GM10266 (cell line): ENCODE data around the gene SYNJ1.
"Not testable (repeated sequence)": the region's sequence is repeated elsewhere in the genome, so short reads cannot be mapped to it uniquely, and the experiment has no call there.

Experiments
- DNase-seq: peaks from one replicate; pipeline ENCODE4 v3.0.0; 2012; ENCODE audit errors: extremely low spot score
- TF ChIP-seq, protein P1 (sequence below): IDR thresholded peaks from 2 replicates; pipeline ENCODE4 v1.5.1; 2012; ENCODE audit warnings: mild to moderate bottlenecking, low read depth; ENCODE audit not compliant: control insufficient read depth, insufficient read depth; ENCODE audit errors: missing control alignments

The SYNJ1 gene

DNA sequence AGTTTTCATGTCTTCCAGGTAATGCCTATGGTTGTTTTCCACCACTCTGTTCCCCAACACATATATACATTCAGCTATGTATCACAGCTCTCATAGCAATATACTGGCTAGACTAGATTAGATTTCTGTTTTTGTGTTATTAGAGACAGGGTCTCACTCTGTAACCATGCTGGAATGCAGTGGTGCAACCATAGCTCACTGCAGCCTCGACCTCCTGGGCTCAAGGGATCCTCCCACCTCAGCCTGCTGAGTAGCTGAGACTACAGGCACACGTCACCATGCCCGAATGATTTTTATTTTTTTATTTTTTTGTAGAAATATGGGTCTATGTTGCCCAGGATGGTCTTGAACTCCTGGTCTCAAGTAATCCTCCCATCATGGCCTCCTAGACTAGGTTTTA, 37.7 kb downstream of the SYNJ1 start:
- no peak for DNase-seq
- TF ChIP-seq, protein P1, sequence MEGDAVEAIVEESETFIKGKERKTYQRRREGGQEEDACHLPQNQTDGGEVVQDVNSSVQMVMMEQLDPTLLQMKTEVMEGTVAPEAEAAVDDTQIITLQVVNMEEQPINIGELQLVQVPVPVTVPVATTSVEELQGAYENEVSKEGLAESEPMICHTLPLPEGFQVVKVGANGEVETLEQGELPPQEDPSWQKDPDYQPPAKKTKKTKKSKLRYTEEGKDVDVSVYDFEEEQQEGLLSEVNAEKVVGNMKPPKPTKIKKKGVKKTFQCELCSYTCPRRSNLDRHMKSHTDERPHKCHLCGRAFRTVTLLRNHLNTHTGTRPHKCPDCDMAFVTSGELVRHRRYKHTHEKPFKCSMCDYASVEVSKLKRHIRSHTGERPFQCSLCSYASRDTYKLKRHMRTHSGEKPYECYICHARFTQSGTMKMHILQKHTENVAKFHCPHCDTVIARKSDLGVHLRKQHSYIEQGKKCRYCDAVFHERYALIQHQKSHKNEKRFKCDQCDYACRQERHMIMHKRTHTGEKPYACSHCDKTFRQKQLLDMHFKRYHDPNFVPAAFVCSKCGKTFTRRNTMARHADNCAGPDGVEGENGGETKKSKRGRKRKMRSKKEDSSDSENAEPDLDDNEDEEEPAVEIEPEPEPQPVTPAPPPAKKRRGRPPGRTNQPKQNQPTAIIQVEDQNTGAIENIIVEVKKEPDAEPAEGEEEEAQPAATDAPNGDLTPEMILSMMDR = no peak

DNA sequence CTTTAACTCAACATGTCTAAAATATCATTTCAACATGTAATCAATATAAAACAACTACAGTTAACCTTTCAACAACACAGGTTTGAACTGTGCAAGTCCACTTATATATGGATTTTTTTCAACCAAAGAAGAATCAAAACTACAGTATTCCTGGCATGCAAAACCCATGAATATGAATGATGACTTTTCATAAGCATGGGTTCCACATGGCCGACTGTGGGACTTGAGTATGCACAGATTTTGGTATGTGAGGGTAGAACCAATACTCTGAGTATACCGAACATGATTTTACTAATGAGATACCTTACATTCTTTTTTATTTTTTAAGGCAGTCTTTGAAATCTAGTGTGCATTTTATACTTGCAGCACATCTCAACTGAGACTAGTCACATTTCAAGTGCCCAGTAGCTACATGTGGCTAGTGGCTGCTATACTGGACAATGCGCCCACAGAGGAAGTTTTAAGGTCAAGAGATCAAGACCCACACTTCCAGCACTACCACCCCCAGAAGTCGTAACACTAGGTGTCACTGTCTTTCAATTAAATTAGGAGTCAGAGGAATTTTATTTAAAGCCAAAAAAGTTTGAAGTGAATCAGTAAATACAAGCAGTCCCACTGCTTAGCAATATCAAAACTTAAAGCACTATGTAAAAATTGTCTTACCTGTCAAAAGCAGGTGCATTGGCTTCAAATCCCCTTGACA, 40.0 kb downstream of the SYNJ1 start:
- DNase-seq = no peak
- TF ChIP-seq, protein P1 = peak; percentile 33

DNA sequence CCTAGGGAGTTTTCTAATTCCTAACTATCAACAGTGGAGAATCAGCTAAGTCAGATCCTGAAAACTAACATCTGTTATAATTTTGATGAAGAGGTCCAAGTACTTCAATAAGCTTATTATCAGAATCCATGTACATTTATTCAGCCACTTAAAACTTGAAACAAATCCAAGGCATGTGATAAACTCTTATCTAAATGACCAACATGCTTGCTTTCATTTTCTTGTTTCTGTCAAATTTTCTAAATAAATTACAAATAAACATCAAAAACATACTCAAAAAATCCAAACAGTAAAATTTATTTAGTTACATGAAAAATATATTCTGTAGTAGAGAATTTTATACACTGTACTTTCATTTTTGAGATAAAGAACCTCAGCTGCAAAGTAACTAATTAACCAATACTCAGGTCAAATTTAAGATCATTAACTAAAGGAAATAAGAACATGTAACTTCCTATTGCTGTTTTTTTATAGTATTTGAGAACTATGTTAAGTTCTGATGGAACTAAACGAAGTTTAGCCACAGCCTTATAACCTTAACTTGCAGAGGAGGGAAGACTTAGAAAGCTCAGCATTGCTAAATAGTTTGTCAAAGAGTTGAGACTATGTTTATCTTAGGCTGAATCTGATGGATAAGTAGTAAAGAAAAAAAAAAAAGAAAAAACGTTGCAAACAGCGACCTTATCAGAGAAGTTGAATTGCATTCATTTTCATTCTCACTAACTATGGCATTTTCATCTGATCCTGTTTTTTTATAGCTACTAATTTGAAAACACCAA, 44.9 kb downstream of the SYNJ1 start:
- TF ChIP-seq, protein P1 = no peak

DNA sequence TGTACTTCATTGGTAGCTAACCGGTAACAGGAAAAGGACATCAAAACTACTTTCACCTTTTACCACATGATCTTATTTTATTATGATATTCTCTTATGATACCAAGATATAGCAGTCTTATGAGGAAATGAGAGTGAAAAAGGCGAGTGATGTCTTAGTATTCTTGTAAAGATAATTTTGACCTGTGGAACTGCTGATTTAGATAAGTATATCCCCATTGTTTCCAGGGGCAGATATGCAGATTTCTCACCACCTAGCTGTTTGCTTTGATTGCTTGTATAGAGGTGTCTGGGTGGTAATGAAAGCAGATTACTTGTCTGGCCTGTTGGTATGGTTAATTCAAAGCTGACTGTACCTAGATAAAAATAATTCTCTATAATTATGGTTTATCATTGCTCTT, 53.1 kb downstream of the SYNJ1 start:
- TF ChIP-seq, protein P1 = no peak
- no peak for DNase-seq

More for the DNA sequence above, 44.9 kb downstream of the SYNJ1 start:
- no peak for DNase-seq

DNA sequence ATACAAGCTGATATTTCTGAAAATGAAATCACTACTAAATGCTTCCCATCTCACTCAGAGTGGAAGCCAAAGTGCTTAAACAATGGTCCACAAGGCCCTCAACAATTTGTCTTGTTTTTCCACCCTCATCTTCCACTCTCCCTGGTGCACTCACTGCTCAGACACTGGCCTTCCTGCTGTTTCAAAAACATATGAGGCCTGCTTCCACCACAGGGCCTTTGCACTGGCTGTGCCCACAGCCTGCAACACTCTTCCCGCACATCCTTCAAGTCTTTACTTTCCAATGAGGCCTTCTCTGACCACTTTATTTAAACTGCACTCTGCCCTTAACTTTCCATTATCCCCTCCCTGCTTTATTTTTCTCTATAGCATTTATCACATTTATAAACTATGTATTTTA, 53.8 kb downstream of the SYNJ1 start:
- TF ChIP-seq, protein P1 = no peak
- DNase-seq = no peak

DNA sequence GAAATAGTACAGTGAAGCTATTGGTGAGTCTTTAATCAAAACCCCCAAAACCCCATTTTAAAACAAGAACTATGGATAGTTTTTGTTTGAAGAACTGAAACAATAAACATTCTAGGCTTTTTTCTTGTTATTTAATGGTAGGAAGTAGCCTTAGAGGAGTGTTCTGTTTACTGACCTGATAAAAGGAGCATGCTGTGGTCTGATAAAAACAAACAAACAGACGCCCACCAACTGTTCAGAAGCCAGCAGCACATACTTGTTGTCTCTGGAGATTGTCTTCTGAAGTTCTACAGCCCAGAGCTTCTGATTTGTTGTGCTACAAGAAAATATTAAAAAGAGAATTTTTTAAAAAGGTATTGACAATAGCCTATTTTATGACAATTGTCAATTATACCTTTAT, 61.6 kb downstream of the SYNJ1 start:
- TF ChIP-seq, protein P1 = no peak
- no peak for DNase-seq

DNA sequence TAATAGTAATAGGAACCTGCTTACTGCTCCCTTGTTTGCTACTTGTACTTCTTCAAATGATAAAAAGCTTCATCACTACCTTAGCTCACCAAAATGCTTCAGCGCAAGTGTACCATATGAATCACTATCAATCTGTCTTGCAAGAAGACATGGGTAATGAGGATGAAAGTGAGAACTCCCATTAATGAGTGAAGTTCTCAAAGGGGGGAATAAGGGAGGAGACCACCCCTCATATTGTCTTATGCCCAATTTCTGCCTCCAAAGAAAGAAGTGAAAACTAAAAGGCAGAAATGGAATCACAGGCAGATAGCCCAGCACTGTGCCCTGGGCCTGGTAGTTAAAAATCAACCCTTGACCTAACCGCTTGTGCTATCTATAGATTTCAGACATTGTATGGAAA, 63.7 kb downstream of the SYNJ1 start:
- DNase-seq = not testable (repeated sequence)

DNA sequence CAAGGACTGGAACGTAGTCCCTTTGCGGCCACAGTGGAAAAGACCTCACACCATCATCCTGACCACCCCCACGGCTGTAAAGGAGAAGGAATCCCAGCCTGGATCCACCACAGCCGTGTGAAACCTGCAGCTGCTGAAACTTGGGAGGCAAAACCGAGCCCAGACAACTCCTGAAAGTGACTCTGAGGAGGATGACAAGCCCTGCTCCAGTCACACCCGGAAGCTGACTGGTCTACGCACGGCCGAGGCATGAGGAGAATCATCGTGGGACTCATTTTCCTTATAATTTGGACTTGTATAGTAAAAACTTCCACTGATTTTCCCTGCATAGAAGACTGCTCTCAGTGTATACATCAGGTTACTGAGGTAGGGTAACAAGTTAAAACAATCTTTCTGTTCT, 65.8 kb downstream of the SYNJ1 start:
- DNase-seq = not testable (repeated sequence)

DNA sequence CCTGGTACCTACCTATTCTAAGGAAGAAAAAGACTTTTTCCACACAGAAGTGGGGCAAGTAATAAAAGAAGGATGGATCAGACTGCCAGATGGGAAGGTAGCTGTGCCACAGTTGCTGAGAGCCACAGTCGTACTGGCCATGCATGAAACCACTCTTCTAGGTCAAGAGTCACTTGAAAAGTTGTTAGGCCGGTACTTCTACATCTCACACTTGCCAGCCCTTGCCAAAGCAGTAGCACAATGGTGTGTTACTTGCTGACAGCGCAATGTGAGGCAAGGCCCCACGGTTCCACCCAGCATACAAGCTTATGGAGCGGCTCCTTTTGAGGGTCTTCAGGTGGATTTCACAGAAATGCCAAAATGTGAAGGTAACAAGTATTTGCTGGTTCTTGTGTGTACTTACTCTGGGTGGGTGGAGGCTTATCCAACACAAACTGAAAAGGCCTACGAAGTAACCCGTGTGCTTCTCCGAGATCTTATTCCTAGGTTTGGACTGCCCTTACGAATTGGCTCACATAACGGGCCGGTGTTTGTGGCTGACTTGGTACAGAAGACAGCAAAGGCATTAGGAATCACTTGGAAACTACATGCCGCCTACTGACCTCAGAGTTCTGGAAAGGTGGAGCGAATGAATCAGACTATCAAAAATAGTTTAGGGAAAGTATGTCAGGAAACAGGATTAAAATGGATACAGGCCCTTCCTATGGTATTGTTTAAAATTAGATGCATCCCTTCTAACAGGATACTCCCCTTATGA, 66.6 kb downstream of the SYNJ1 start:
- DNase-seq = not testable (repeated sequence)
